GM13977 (cell line): Measurements from ENCODE around the gene EFS.

Experiments used
- DNase-seq: peaks from one replicate; pipeline ENCODE4 v3.0.0; 2012; ENCODE audit warnings: low spot score
- in situ Hi-C: fragments of 300-500 bp; cut with MboI; formaldehyde crosslinking; loops from one replicate; pipeline ENCODE4 v1.12.0; 2022; ENCODE audit warnings: low sequenced_read_pairs, low pct_unique_long_range_greater_than_20kb, mixed read lengths, inconsistent platforms; ENCODE audit not compliant: unreplicated experiment
- TF ChIP-seq, protein P1 (sequence below): IDR thresholded peaks from 2 replicates; pipeline ENCODE4 v1.5.1; 2012; ENCODE audit warnings: mild to moderate bottlenecking, control low read depth; ENCODE audit not compliant: insufficient read depth; ENCODE audit errors: extremely low read depth, missing control alignments

EFS gene

DNA sequence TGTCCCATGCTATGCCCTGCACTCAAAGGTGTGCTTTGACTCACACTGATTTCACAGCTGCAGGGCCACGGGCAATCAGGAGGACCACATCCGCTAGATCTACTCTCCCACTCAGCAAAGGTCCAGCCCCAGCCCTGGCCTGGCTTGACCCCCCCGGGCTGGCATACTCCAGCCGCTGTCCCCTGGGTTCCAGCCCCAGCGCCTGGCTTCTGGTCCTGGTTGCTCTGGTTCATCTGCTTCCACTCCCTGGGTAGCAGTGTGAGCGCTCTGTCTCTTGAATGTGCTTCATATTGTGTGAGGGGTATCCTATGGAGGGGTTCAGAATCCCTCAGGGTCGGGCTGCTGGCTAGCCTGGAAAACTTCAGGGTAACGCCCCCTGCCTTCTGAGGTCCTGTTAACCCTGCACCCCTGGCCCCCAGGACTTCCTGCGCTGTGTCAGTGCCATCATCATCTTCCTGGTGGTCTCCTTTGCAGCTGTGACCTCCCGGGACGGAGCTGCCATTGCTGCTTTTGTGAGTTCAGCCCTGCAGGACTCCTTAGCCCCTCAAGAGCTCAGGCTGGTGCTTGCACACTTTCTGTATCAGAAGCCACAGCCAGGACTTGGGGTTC lies 13.7 kb upstream of the EFS start:
- DNase-seq: no peak
- in situ Hi-C loops: no loop called here
- TF ChIP-seq, protein P1, sequence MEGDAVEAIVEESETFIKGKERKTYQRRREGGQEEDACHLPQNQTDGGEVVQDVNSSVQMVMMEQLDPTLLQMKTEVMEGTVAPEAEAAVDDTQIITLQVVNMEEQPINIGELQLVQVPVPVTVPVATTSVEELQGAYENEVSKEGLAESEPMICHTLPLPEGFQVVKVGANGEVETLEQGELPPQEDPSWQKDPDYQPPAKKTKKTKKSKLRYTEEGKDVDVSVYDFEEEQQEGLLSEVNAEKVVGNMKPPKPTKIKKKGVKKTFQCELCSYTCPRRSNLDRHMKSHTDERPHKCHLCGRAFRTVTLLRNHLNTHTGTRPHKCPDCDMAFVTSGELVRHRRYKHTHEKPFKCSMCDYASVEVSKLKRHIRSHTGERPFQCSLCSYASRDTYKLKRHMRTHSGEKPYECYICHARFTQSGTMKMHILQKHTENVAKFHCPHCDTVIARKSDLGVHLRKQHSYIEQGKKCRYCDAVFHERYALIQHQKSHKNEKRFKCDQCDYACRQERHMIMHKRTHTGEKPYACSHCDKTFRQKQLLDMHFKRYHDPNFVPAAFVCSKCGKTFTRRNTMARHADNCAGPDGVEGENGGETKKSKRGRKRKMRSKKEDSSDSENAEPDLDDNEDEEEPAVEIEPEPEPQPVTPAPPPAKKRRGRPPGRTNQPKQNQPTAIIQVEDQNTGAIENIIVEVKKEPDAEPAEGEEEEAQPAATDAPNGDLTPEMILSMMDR: no peak

DNA sequence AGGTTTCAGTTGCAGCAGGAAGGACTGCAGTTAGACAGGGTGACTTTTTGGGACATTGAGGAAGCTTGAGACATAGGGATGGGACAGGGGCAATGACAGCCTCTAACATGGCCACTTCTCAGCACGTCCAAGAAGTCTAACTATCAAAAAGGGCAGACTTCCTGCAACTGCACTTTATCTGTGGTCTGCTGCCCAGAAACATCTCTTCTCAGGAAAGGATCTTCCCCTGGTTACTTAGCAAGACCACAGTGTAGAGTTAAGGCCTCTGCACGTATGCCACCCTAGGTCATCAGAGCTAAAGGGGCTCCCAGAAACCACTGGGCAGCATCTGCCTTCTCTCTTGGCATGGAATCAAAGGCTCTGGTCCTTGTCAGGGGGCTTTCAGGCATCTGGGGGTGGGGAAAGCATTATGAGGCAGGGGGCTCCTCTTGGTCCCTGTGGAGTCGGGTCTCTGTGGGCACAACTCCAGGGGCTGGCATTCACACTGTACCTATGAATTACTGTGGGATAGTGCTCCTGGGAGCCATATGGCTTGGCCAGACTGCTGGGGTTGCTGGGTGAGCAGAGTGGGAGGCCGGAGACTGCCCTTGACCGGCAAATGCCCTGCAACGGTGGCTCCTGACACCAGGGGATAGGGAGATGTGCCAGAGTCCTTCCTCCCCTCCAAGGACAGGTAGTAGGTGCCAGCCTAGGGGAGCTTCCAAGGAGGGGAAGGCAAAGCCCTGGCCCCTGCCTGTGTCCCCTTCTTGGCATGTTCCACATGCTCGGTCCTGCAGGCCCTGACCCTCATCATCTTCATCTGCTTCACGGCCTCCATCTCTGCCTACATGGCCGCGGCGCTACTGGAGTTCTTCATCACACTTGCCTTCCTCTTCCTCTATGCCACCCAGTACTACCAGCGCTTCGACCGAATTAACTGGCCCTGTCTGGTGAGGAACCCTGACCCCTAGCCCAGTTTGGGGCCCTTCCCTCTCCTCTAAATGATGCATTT lies 12.9 kb upstream of the EFS start:
- TF ChIP-seq, protein P1: no peak
- in situ Hi-C loops: no loop called here
- DNase-seq: no peak

DNA sequence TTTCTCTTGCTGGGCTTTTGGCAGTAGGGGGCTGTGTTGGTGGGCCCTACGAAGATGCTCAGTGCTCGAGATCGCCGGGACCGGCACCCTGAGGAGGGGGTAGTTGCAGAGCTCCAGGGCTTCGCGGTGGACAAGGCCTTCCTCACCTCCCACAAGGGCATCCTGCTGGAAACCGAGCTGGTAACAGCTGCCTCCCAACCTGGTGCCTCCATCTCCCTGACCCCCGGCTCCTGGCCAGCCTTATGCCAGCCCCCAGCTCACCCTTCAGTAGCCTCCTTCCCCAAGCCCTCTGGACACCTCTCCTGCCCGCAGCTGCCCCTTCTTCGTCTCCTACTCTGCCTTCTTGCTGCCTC lies 12.2 kb upstream of the EFS start:
- no peak for DNase-seq
- TF ChIP-seq, protein P1: no peak
- in situ Hi-C loops: no loop called here

DNA sequence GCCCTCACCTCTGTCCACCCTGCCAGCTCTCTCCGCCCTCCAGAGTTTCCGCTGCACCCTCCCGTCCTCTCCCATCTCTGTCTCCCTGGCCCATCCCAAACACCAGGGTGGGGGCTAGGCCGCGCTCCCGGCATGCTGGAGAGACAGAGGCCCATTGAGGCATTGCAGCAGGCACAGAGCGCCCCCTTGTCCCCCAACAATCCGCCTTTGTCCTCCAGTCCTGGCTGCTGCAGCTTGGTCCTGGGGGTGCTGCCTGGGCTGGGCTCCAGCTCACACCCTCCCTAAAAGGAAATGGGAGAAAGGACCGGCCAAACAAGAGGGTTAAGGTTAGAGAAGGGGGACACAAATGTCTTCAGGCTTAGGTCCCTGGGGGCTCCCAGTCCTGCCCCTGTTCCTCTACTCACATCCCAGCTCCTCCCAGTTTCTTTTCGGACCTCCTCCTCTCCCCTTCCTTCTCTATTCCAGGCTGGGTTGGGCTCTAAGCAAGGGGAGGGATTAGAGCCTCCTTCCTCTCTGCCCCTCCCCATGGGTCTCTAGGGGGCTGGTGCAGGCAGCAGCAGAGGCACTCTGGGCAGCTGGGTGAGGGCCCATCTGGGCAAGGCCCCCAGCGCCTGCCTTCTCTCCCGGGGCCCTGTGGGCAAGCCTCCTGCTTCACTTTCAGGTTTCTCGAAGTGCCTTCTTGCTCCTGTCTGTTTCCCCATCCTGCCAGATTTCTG lies 11.7 kb upstream of the EFS start, which contains the start of gene CMTM5:
TSS of gene CMTM5 (plus strand) at position 565 of the 716 bp plus-strand sequence. CDS start 206 bp downstream, outside the sequence.
- TF ChIP-seq, protein P1: no peak
- no peak for DNase-seq
- in situ Hi-C loops: no loop called here

DNA sequence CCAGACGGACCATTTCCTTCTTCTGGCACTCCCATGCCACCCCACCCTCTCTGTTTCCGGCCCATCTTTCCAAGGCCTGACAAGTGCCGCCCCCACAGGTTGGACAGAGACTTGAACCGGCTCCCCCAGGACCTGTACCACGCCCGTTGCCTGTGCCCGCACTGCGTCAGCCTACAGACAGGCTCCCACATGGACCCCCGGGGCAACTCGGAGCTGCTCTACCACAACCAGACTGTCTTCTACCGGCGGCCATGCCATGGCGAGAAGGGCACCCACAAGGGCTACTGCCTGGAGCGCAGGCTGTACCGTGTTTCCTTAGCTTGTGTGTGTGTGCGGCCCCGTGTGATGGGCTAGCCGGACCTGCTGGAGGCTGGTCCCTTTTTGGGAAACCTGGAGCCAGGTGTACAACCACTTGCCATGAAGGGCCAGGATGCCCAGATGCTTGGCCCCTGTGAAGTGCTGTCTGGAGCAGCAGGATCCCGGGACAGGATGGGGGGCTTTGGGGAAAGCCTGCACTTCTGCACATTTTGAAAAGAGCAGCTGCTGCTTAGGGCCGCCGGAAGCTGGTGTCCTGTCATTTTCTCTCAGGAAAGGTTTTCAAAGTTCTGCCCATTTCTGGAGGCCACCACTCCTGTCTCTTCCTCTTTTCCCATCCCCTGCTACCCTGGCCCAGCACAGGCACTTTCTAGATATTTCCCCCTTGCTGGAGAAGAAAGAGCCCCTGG lies 10.7 kb upstream of the EFS start:
- TF ChIP-seq, protein P1: no peak
- in situ Hi-C loops: no loop called here

DNA sequence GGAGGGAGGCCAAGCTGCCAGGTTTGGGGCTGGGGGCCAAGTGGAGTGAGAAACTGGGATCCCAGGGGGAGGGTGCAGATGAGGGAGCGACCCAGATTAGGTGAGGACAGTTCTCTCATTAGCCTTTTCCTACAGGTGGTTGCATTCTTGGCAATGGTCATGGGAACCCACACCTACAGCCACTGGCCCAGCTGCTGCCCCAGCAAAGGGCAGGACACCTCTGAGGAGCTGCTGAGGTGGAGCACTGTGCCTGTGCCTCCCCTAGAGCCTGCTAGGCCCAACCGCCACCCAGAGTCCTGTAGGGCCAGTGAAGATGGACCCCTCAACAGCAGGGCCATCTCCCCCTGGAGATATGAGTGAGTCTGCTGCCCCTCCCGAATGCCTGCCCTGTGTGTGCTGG lies 8.1 kb upstream of the EFS start:
- in situ Hi-C loops: no loop called here
- no peak for DNase-seq
- TF ChIP-seq, protein P1: no peak

More for the DNA sequence above, 10.7 kb upstream of the EFS start:
- DNase-seq: no peak
